GM19099 (cell line): Measurements from ENCODE around the gene C5orf58.

Experiments used
- POLR2A ChIP-seq: IDR thresholded peaks from 3 replicates; pipeline ENCODE4 v1.6.1; 2011; ENCODE audit warnings: low read depth; ENCODE audit not compliant: insufficient read length; ENCODE audit errors: extremely low read depth

C5orf58 gene

DNA sequence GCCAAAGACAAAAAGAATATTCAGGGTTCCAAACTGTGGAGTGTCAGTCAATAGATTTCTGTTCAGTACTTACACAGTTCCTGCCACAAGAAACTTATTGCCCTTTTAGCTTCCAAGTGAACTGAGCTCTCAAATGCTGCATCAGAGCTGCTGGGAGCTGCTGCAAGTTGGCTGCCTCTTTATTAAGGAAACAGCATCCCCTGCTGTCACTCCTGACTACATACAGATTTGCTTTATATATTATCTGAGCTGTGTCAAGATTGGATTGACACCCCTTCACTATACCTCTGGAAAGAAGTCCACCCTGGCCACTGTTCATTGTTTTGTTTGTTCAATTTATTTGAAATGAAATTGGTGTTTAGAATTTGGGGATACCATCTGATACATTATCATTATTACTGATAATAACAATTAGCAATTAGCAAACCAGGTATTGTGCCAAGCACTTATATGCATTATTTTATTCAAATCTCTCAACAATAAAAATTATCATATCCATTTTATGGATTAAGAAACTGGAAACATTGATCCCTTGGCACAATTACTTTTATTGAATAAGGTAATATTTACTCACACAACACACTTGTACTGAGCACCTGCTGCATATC lies 16.4 kb upstream of the C5orf58 start:
- no peak for TF ChIP-seq POLR2A

DNA sequence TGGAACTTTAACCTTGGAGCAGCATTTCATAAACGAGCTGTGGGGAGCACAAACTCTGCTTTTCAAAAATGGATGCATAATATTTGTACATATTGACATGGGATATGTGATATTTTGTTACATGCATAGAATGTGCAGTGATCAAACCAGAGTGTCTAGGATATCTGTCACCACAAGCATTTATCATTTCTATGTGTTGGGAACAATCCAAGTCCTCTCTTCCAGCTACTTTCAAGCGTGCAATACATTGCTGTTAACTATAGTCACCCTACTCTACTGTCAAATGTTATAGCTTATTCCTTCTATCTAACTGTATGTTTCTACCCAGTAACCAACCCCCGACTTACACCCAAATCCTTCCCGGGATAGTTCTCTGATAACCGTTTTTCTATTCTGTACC lies 15.0 kb upstream of the C5orf58 start:
- no peak for TF ChIP-seq POLR2A

DNA sequence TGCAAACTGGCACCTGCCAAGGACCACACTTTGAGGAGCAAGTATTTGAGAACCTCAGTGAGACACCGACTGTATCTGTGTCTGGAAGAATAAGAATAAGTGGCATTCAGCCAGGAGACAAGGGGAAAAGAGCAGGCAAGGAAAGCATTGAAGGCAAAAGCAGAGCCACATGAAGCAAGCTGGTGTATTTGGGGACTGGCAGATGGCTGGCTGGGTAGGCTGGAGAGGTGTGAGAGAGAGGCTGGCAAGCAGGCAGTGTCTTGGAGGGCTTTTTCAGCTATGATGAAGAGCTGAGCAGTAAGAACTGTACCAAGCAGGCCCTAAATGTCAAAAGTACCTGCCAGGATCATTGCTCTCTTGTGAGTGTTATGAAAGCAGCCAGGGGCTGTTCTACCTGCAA lies 14.1 kb upstream of the C5orf58 start:
- TF ChIP-seq POLR2A = no peak

DNA sequence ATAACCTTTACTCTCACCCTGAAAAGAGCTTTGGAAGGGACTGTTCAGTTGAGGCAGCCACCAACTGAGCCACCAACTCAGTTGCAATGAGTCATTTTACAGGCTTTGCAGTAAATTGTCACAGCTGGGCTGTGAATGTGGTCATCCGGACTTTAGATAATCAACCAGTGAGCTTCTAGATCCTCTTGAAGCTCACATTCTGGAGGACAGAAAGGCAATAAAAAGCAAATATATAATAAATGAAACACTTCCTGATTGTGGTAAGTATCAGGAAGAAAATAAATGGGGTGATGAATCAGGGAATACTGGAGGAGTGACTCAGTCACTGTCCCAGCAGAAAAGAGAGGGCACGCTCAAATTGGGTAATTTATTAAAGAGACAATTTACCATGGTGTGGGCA lies 13.2 kb upstream of the C5orf58 start:
- TF ChIP-seq POLR2A = no peak

DNA sequence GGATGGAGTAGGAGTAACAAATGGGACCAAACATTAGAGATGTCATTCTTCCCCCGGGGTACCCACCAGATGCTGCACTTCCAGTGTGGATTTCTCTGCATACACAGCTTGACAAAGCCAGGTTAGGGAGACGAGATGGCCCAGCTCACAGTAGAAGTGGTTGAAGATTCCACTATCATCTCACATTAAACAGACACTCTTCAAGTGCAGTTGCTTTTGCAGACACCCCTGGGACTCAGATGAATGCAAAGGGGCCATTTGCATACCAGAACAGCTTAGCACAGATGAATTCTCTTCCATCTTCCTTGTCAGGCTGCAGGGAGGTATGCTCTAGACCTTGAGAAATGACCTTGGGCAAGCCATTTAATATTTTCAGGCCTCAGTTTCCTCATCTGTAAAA lies 12.6 kb upstream of the C5orf58 start:
- TF ChIP-seq POLR2A = no peak

DNA sequence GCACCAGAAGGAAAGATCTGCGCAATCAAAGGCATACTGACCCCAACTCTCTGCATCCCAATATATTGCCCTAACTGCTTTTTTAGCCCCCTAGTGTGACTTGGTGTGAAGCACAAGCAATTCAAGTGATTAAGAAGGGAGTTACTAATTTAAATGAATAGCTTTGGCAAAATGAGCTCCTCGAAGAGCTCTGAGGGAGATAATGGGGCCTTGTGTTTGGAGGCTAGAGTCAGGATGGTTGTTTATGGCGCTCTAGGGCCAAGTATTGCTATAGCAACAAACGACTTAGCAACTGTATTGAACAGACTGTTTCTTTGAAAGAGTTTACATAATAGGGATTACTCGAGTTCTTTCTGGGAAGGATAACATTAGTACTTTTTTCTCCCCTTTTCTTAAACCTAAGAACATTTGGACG lies 11.5 kb upstream of the C5orf58 start:
- no peak for TF ChIP-seq POLR2A

DNA sequence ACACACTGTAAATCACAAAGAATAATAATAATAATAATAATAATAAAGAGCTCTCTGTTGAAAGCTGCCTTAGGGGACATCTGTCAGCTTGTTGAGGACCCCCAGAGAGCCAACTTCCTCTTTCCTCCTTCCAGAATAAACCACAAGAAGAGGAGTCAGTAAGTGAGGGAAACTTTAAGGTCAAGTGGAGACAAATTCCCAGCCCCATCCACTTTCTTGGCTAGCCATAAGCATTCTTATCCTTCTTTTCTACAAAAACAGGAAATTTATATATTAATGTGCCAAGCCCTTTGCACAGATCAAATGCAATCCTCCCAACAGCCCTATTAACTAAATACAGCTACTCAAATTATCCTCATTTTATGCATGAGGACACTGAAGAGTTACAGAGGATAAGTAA lies 9.4 kb upstream of the C5orf58 start:
- TF ChIP-seq POLR2A = no peak

DNA sequence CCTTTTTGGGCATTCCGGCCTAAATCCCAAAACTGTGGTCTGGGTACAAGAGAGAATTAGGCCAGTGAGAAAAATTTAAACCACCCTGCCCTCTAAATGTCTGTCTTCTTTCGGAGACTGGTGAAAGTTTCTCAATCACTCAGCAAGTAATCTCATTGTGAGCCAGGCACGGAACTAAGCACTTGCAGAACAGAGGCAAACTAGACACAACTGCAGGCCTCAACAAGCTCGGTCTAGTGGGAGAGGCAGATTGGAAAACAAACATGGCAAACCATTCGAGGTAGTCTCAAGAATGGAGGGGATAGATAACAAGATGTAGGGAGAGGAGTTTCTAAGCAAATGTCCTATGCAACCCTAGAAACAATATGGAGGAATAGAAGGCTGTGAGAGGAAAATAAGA lies 8.9 kb upstream of the C5orf58 start:
- no peak for TF ChIP-seq POLR2A

DNA sequence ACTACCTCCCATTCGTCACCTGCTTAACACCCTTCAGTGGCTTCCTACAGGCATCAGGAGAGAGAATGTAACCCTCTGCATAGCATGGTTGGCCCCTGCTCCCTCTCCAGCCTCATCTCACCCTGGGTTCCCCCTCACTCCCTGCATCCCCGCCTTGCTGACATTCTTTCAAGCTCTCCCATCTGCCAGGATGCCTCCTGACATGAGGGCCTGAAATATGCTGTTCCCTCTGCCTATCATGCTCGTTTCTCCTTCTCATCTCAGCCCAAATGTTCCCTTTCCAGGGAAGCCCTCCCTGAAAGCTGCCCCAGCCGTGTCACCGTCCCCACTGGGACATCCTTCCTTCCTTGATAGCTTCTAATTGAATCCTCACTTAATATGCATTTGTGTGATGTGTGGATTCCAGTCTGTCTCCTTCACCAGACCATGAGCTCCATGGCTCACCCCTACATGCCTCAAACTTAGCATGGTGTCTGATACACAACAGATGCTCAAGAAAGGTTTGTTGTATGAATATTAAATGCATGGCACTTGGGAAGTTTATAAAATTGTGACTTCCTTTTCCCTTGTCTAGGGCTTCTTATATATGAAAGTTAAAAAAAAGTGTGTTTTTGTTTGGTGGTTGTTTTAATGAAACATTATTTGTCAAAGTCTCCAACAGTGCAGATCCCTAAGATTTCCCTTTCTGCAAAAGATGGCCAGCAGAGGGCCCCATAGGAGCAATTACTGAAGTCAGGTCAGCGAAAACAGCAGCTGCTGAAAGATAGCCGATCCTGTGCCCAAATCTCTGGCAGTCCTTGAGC lies 7.3 kb upstream of the C5orf58 start:
- TF ChIP-seq POLR2A = no peak

DNA sequence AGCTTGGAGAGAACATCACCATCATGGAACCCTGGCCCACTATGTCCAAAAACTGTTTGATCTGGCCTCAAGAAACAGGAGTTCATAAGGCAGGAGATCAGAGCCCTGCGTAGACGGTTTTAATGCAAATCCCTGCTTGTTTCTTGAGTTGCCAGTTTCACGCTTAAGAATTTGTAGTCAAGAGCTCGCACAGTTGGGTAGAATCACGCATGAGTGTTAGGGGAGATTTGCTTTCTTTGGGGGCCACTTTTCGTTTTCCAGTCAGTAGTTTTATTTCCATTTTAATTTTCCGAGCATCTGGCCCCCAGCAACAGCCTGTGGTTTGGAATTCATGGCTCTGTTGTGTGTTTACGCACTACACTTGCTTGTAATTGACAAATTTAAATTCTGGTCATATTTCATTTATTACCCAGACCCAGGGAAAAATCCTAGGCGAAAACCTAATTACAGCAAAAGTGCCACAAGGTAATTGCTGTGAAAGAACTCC lies 6.6 kb upstream of the C5orf58 start:
- TF ChIP-seq POLR2A = no peak

DNA sequence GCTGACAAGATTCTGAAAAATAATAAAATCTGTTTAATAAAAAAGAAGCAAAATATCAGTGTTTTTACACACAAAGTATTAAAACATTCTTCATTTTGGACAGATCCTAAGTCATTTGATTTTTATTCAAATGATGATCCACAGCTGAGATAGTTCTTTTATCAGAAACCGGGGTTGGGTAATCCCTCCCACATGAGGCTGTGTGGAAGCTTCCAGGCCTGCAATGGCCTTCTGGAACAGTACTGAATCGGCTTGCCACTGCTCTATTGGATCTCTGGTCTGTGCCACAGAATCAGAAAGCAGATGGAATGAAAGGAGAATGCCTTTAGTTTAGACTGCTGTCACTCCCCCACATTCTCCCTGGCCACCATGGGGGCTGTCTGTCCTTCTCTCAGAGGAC lies 6.1 kb upstream of the C5orf58 start:
- no peak for TF ChIP-seq POLR2A

DNA sequence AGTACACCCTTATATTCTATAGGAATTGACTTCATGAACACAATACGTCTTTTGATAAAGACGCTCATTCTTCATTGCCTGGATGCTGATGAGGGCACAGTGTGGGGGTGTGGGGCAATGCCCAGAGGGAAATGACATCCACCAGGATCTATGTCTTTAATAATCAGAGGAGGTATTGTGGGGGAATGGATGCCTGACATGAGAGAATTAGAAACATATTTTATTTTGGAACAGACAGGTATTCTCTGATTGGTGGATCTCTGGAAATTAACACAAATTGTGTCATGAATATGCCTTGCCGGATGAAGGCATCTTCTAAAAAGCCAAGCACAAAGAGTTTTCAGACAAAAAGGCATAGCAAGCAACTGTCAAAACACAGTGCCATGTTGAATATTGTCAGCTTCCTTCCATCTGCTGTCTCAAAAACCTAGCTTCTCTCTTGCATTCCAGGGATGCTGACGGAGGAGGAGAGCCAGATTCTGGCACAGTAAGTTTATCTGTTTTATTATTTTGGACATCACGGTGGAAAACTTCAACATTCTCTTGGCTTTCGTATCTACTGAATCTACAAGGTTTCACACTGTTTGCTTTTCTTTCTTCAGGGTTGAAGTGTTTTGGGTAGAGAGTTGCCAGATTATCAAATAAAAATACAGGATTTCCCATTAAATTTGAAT lies 3.9 kb upstream of the C5orf58 start:
- TF ChIP-seq POLR2A = no peak

DNA sequence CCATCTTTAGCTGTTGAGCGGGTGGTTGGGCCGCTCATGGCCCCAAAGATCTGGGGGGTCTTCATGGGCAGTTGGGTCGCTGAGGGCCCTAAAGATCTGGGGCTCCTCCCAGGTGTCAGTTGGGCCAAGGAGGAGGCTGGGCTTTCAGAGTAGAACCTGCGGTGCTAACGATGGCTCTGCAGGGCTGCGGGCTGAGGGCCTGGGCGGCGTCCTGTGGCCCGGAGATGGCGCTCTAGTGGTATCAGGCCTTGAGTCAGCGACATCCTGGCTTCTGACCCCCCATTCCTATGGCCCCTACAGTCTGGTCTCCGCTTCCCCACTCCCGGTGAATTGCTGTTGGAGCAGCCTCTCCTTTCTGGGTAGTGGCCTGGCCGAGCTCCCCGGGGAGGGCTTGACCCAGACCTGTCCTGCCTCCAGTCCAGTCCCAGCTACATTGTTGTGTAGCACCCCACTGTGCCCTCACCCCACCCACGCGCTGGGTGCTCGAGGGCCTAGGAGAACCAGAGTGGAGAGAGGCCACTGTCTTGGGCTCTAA lies 640 bp downstream of the C5orf58 start:
- no peak for TF ChIP-seq POLR2A

DNA sequence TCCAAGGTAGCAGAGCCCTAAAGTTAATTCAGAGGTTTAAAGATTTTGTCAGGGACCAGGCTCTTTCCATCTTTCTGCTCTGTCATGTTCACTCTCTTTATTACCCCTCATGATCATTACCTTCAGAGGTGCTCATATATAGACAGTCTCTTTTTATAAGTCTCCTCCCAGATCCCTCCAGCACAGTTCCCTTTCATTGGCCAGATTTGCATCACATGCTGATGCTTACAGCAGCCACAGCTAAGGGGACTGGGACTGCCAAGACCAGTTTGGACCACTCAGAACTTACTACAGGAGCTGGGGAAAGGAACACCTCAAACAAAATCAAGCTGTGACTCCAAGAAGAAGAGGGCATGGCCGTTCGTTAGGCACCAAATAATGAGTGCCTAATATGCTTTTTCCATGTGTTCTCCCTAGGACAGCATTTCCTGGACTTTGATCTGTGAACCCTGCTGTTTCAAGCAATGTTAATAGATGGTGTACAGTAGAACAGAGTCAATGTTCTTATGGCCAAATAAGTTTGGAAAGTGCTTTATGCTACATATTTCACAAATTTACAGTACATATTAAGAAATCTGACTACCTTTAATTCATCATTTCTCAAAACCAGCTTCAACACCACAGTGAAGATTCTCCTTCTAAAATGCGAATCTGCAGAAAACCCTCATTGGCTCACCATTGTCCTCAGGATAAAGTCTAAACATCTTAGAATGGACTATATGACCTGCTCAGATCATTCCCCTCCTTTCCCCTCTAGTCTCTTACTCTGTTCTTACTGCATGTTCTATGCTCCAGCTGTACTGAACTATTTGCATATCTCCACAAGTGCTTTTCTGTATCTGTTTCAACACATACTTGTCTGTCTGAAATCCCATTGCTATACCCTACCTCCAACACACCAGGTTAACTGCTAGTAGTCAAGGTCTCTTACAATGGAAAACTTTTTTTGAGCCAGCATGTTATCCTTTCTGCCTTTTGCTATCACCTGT lies 3.4 kb downstream of the C5orf58 start:
- TF ChIP-seq POLR2A = no peak
